HG02938 (cell line): ENCODE measurements around the gene TTC24.

ENCODE experiments used
- ATAC-seq: cut with Tn5 transposase; IDR thresholded peaks from one replicate; pipeline ENCODE4 v1.9.1; 2021; ENCODE audit warnings: mild to moderate bottlenecking, moderate library complexity; ENCODE audit not compliant: unreplicated experiment

TTC24 gene

DNA sequence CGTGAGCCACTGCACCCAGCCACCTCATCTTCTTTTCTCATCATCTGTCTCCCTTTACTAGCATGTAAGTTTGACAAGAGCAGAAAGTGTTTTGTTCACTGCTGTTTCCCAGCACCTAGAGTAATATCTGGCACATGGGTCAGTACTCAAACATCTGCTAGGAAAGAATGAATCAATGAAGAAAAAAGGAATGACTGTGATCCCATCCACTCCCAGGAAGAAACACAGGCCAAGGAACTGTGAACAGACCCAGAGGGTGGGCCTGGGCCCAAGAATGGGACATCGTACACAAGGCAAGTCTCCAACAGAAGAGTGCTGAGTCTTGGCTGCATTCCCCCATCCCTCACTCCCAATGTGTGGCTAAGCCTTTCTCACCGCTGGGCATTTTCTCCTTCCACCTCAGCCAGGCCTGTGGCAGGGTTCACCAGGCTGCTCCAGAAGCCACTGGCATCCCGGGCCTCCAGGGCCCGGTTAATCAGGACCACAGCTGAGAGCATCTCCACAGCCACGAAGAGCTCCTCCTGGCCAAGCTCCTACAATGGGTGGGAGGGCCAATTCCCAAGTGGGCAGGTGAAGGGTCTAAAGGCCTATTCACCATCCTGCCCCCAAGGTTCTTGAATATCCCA lies 25.6 kb upstream of the TTC24 start:
- ATAC-seq: no peak

DNA sequence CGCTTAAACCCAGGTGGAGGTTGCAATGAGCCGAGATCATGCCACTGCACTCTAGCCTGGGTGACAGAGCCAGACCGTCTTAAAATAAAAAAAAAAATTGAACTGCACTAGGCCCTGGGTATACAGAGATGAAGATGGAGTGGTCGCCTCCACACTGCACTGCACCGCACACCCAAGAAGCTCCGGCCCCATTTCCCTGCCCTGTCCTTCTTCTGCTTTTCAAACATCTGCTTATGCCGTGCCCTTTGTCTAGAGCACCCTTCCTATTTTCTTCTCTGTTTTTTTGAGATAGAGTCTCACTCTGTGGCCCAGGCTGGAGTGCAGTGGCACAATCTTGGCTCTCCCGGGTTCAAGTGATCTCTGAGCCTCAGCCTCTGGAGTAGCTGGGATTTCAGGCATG lies 24.6 kb upstream of the TTC24 start:
- no peak for ATAC-seq

DNA sequence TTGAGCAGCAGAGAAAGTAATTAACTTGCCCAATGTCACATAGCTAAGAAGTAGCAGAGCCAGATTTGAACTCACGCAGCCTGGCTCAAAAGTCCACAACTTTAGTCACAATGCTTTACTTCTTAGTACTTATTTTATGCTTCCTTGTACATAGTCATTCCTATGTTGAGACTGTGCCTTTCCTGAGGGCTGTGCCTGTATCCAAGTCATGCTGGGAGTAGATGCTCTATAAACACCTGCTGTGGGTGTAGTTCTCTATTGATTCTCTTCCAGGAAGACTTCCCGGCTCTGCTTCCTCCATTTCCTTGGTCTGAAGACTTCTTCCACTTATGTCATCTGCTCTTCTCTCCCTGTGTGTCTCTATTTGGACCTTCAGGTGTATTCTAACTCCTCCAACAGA lies 23.8 kb upstream of the TTC24 start:
- ATAC-seq: no peak

DNA sequence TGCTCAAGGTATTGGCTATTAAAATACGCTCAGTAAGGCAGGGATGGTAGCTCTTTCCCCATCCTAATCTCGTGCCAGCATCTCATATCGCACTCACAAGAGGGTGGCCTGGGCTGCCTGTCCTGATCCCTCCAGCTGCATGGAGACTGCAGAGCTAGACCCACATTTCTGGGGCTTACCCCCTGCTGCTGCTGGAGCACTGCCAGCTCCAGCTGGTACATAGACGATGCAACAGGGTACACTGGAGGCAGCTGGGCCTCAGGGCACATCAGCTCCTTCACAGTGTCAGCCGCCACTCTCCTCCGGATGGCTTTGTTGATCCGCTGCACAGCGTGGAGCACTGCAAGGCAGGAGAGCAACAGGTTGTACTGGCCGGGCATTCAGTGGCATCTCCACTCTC lies 23.2 kb upstream of the TTC24 start:
- no peak for ATAC-seq

DNA sequence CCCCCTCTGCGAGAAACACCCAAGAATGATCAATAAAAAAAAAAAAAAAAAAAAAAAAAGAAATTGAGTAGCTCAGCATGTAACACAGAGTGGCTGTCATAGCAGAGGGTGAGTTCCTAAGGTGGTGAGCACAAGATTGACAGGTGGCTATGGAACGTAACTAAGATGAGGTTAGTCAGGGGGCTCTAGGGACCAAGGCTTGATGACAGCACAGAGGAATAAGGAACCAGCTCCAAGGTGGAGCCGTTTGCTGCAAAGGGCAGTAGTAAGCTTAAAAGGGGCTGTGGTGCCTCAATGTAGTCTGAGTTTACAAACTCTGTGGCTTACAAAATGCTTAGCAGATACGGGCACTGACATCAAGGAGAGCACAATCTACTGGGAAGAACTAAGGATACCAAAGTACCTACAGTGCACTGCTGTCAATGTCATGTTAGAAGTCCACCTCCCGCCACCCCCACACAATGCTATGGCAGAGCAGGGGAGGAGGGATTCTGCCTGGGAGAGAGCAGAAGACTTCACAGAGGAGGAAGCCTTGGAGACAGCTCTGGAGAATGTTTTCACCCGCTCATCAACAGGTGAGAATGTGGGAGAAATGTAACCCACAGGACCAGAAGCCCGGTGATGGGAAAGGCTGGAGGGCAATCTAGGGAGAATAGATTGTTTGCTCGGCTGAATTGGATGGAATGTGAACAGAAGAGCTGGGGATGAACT lies 20.3 kb upstream of the TTC24 start:
- ATAC-seq: no peak

DNA sequence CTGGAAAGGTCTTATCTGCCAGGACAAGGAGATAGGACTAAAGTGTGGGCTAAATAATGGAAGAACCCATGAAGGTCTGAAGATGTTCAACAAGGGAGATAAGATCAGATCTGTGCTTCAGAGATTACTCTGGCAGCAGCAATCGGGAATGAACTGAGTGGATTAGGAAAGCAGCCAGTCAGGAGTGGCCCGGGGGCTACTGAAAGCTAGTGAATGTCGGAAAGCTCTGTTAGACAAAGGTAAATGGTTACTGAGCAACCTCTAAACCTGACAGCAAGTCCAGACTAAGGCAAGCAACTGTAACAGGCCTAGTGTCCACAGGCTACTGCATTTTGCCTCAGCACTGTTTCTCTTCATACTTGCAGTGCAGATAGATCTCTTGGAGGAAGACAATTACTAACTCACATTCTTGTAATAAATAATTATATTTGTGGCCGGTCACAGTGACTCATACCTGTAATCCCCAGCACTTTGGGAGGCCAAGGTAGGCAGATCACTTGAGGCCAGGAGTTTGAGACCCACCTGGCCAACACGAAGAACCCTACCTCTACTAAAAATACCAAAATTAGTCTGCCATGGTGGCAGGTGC lies 19.6 kb upstream of the TTC24 start:
- ATAC-seq: no peak

DNA sequence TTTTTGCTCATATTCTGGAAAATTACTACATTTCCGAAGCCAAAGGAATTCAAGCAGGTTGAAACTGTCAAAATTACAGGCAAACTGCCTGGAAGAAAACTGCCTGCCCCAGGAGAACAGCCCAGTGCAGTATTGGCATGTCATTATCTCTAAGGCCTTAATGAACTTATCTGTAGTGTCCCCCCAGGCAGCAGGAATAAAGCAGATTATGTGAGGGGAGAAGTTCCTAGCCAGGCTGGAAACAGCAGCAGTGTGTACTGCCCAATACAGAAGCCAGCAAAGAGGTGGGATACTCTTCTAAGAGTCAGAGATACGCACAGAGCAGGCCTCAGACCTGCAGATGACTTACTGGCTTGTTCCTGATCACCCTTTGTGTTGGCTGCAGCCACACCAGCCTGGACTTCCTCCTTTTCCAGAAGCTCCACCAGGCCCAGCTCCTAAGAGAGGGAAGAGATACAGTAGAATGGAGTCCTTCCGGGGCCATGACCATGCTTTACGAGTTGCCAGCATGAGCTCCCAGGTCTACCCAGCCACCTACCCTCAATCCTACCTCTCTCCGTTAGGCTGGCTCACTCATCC lies 18.8 kb upstream of the TTC24 start:
- ATAC-seq: no peak

DNA sequence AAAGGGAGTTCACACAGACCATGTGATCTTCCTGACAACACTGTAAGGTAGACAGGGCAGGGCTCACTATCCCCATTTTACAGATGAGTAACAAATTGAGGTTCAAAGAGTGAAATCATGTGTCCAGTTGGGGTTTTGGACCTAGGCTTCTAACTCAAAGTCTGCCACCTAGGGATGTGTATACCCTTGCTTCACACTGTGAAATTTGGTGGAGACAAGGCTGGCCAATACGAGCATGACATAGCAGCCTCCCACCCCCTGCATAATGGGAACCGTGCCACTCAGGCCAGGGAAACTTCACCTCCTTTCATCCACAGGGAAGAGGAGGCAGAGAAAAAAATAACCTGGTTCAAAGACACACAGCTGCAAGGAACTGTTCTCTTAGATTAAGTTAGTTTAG lies 14.0 kb upstream of the TTC24 start:
- no peak for ATAC-seq

DNA sequence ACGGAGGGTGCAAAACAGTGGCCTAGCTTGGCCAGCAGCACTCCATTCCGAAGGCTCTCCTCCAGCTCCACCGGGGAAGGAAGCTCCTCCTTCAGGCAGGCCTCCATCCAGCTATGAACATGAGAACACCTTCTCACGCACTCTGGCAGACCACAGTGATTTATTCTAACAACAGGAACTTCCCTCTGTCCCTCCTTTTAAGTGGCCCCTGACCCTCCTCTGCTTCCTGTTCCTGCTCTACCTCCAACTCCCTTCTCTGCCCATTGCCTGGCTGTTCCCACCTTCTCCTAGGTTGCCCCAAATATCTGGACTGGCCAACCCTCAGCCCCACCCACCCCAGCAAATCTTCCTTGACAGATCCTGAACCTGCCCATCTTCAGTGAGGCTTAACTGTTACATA lies 13.1 kb upstream of the TTC24 start:
- no peak for ATAC-seq

DNA sequence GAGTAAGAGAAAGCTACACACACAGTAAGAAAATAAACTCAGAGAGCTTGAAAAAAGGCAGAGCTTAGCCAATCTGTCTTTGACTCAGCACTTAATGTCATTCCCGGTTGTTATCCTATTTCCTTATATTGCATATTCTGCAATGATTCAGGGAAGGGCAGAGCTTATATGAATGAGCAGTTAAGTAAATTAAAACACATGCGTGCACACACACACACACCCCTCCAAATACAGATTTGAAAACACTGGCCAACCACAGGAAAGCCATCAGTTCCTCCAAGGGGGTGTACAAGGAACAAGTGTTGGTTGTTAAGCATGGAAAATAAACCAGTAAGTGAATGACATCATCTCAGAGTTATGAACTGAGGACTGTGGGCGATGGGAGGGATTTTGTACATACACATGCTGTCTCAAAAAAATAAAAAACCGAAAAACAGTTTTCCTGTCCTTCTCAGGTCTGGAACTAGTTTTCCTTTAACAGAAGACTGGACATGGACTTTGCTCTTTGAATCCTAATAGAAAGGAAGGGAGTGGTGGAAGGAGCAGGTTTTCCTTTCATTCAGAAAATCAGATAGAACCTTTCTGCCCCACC lies 8.2 kb upstream of the TTC24 start:
- ATAC-seq: no peak

DNA sequence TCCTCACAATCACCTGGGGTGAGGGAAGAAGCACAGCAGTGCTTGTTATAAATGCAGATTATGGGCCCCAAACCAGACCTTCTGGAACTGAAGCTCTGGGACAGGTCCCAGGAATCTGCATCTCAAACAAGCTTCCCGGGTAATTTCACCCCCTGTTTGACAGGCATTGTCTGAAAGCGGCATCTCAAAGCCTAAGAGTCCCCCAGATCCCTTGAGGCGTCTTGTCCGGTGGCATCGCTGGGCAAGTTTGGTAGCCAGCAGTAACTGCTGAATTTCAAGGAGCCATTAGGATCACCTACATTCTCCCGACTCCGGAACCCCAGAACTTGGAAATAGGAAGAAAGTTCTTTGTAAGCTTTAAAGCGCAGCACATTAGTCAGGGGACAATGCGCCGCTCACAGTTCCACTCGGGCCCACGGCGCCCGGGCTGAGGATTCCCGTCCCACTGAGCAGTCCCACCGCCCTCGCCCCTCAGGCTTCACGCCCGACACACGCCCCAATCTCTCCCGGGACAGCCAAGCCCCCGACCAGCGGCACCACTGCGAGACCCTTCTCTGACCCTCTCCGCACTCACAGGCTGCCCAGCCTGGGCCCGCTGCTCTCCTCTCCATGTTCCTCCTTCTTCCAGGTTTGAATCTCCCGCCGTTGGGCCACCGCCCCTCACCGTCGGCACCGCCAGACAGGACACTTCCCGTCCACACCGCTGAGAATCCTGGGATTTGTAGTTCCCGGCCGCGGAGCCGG lies 7.4 kb upstream of the TTC24 start, which contains the start of gene IQGAP3:
IQGAP3 (minus strand) TSS at position 647 of the 744 bp plus-strand sequence; CDS start at position 611, 36 bp downstream.
- peak; percentile 58 for ATAC-seq

DNA sequence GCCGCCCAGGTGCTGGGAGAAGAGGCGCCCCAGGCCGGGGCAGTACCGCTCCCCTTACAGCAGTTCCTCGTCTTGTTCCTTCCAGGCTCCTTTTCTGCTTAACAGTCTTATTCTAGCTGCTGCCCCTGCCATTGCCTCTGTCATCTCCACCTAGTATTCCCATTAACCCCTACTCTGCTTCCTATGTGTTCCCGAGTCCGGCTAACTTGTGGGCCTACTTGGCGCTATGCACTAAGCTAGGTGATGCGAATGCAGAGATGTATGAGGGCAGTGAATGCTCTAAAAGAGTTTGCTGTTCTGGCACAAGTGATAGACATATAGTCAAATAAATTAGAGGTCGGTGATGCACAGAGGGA lies 6.9 kb upstream of the TTC24 start:
- no peak for ATAC-seq

DNA sequence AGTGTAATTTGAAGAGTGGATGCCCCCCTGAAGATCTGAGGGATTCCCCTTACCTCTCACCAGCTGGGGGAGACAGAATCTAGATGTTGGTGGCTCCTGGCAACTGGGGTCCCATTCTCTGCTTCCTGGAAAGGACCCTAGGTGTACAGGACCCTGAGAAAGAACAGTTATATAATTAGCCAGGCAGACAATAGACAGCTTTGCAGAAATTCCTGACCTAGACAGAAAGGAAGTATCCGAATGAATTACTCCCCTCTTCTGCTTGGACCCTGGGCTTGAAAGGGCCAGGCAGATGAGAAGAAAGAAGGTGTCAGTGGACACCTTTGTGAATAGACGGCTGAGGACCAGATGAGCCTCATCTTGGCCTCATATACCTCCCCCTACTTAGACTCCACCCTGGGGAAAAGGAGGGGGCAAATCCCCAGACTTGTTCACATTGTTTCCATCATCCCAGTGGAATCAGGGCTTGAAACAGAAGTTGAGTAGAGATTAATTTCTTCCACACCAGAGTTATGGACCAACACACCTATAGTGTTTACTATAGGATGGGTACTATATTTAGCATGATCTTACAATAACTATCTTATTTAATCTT lies 5.4 kb upstream of the TTC24 start:
- ATAC-seq: no peak

DNA sequence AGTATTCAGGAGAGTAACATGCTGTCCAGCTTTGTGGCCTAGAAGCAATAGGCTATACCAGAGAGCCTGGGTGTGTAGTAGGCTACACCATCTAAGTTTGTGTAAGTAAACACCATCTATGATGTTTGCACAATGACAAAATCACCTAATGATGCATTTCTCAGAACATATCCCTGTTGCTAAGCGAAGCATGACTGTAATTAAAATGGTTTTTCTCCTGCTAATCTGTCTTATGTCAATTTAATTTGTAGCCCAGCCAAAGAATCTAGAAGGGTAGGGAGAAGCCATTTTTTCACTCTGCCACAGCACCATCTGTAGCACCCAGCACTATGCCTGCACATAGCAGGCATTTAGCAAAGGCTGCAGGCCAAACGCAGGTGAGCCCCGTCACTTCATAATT lies 2.0 kb upstream of the TTC24 start:
- no peak for ATAC-seq

DNA sequence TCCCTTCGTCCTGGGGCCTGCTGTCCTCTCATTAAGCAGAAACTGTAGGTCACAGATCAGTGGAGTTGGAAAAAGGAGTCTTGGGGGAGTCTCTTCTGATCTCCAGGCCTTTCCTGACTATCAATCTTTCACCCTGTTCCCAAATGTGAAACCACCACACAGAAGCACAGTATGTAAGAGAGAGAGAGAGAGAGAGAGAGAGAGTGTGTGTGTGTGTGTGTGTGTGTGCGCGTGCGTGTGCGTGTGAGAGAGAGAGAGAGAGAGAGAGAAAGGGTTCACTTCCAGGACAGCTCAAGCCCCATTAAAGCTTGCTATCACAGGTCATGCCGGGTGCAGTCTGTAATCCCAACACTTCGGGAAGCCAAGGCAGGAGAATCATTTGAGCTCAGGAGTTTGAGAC lies 1.5 kb upstream of the TTC24 start:
- no peak for ATAC-seq

DNA sequence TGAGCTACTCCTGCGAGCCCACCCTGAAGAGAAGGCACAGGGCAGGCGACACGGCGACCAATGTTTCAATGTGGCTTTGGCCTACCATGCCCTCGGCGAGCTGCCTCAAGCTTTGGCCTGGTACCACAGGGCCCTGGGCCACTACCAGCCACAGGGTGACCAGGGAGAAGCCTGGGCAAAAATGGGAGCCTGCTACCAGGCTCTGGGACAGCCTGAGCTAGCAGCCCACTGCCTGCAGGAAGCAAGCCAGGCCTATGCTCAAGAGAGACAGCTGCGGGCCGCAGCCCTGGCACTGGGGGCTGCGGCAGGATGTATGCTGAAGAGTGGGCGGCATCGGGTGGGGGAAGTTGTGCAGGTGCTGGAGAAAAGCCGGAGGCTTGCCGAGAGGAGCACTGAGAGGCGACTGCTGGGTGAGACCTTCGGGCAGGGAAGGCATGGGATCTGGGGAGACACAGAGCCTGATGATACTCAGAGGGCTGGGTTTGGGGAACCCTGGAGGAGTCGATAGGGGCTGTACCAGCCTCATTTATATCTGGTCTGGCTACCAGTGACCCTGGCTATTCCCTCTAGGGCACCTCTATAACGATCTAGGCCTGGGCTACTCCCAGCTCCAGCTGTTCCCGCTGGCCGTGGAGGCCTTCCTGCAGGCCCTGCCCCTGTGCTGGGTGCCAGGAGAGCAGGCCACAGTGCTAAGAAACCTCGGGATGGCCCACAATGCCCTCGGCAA lies 2.3 kb downstream of the TTC24 start:
- ATAC-seq: no peak

DNA sequence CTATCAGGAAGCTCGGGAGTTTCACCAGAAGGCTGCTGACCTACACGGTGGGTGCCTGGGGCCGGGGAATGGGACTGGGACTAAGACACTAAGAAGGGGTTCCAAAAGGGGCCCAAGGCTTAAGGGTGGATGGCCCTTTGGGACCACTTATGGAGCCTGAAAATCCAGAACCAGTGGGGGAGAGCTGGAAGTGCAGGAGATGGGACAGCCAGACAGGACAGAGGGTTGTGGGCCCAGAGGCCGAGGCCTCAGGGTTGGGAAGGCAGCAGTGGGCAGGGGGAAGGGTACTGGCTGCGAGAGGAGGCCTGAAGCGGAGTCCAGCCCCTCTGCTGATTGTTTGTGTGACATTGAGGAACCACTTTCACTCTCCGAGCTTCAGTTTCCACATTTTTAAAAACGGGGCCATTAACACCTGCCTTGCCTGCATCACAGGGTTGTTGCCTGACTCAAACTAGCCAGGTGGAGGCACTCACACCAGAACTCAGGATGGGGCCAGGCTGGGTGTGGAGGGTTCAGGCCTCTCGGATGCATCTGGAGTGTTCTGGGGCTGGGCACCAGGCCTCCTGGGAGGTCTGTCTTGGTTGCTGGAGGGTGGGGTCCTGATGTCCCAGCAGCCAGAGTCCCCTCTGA lies 3.0 kb downstream of the TTC24 start:
- no peak for ATAC-seq

DNA sequence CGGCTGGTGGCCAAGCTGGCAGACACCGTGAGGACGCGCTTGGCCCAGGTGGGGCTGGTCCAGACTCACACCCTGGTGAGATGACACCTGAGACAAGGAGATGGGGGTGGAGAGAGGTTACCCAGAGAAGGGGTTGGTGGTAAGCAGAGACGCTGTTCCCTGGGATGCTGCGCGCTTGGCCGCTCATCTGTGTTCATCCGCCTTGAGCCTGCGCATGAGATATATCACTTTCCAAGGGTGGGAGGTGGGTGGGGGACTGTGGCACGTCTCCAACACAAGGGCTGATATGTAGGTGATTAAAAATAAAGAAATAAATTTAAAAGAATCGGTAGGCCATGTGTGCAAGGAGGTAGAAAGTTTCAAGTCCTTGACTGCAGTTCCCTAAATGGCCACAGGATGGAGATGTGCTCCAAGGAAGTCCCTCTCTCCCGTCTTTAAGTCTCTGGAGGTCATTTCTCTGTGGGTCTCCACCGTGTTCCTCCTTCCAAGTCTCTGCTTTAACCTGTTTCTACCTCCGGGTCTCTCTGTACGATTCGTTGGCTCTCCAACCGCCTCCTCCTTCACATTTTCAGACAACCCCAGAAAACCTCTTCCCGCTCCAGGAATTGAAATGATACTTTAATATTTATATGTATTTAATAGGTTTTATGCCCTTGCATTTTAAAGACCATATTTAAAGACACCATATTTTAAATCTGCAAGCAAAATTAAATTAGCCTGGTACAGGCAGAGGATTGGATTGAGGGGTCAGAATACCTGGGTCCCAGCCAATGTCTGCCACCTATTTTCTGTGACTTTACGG lies 4.5 kb downstream of the TTC24 start:
- no peak for ATAC-seq

DNA sequence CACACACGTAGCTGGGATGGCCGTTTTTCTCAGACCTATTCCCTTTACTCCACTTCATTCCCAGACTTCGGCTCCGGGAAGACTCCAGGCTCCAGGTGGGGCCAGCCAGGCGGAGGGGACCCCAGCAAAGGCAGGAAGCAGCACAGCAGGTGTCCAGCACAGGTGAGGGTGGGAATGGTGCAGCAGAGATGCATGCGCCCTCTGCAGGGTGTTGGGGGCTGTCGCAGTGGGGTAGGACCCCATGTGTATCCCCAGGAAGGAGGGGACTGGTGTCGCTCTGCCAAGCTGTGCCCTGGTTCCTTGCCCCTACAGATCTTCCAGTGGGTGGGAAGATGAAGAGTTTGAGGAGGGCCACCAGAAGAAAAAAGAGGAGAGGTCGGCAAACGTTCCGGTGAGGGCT lies 5.3 kb downstream of the TTC24 start:
- no peak for ATAC-seq
